ENCODE measurements around the gene IFNA13. TPM values are rescaled to one million over a fixed set of nuclear protein-coding genes. Genes with fewer than 3 reads are reported as not detected.

IFNA13 gene
- total and polyA plus RNA-seq, 9 of the 15 experiments (the other 6 are each of a cell fraction or from before 2014, with no cell fraction given), result not detected

DNA sequence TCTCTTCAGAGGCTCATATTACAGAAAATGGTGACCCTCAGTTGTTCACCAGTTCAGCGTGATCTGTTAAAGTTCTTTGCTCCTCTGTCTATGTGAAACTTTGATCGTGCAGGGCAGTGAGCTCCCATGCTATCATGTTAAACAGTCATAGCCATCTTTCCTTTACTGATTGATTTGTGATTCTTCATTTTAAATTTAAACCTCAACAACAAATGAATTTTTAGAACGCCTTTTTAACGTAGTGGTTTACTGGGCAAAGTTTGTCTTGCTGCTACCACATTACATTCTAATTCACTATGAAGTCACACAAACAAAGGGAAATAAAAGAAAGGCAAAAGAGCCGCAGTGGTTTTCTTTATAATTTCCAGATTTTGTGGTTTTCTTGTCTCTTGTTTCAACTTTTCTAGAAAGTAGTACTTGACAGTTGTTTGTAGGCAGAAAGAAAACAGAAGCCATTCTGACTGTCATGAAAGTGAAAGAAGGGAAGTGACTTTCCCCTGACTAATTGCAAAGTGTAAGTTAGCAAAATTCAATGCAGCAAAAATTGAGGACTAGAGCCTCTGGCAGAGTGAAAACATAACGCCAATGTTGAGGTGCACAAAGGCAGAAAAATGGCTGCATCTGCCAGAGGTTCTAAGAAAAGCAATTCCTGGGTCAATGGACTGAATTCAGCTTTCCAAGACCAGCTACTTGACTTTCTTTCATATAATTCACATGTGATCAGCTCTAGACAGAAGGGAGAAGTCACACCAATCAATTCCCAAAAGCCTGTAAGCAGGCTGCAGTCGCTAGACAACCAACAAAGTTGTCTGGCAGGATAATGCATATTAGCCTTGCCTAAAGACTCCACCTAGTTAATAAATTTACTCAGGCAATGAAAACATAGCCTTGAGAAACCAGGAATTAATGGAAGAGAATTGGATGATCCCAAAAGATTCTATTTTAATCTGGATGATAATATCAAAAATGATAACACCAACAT lies 10.1 kb downstream of the IFNA13 start:
- intact Hi-C loops (cut with micrococcal nuclease) (no loop called here), in situ Hi-C loops (cut with MboI) (no loop called here)
- no CpG with 5 or more reads among the region's 7 CpGs for WGBS (ENCODE audit: insufficient coverage, low coverage, missing lambda C conversion rate)
- Histone ChIP-seq H3K36me3 (ENCODE audit: control insufficient read depth, insufficient read depth, low read length) (no peaks in the 10 kb centered on the region), H3K4me3 (no peak overlapping the region), H3K4me2 (ENCODE audit: insufficient read depth, low read length) (no peak overlapping the region), H3K27ac (ENCODE audit: extremely low read depth, low read depth, low read length) (no peak overlapping the region), H4K20me1 (replicated peaks; ENCODE audit: control insufficient read depth, insufficient read depth, low read length) (no peaks in the 10 kb centered on the region), H3K9ac (ENCODE audit: insufficient read depth in 1 of 2, low read depth in 2 of 2, low read length in 2 of 2) (no peak overlapping the region), H3K79me2 (ENCODE audit: control insufficient read depth, insufficient read depth, low read length) (no peaks in the 10 kb centered on the region), H3K9me1 (ENCODE audit: control insufficient read depth, insufficient read depth, low read length) (no peaks in the 10 kb centered on the region), H2AFZ (ENCODE audit: low read depth, low read length) (no peak overlapping the region), H3K27me3 (ENCODE audit: control insufficient read depth in 2 of 2, insufficient read depth in 2 of 2, low read length in 2 of 2) (no peaks in the 10 kb centered on the region), H3K9me3 (replicated peaks; ENCODE audit: control insufficient read depth, insufficient read depth, low read depth, low read length) (no peaks in the 10 kb centered on the region), H3K4me1 (replicated peaks in 1 of 2; ENCODE audit: control insufficient read depth in 2 of 2, insufficient read depth in 2 of 2, low read length in 2 of 2) (no peaks in the 10 kb centered on the region)
- no peak for ATAC-seq
- ChIA-PET CTCF (ENCODE audit: low intra/inter-chr PET ratio) (no interaction called here), POLR2A (no interaction called here)
- TF ChIP-seq TEAD4 (IDR thresholded peaks at IDR 0.05; ENCODE audit: low read length), result no peak
- TF ChIP-seq TEAD4 (CRISPR knock-in tag; IDR thresholded peaks at IDR 0.05; ENCODE audit: borderline replicate concordance), result no peak
- no peak for TF ChIP-seq NONO (IDR thresholded peaks at IDR 0.05; ENCODE audit: low read depth in 2 of 2, low read length in 1 of 2)
- TF ChIP-seq SMAD2 (IDR thresholded peaks at IDR 0.05; ENCODE audit: low read depth, low read length), result no peak
- no peak for TF ChIP-seq ZBTB33 (CRISPR knock-in tag; IDR thresholded peaks at IDR 0.05)
- no peak for TF ChIP-seq CEBPZ (IDR thresholded peaks at IDR 0.05; ENCODE audit: borderline replicate concordance, low read depth, low read length)
- no peak for TF ChIP-seq CBX3 (IDR thresholded peaks at IDR 0.05; ENCODE audit: borderline replicate concordance in 1 of 2, low read length in 2 of 2)
- no peak for TF ChIP-seq SIX5 (IDR thresholded peaks at IDR 0.05; ENCODE audit: borderline replicate concordance in 1 of 2, insufficient read depth in 1 of 2, low read depth in 1 of 2, low read length in 2 of 2)
- no peak for TF ChIP-seq RBM25 (IDR thresholded peaks at IDR 0.05; ENCODE audit: low read depth, low read length, severe bottlenecking)
- TF ChIP-seq, protein P1, sequence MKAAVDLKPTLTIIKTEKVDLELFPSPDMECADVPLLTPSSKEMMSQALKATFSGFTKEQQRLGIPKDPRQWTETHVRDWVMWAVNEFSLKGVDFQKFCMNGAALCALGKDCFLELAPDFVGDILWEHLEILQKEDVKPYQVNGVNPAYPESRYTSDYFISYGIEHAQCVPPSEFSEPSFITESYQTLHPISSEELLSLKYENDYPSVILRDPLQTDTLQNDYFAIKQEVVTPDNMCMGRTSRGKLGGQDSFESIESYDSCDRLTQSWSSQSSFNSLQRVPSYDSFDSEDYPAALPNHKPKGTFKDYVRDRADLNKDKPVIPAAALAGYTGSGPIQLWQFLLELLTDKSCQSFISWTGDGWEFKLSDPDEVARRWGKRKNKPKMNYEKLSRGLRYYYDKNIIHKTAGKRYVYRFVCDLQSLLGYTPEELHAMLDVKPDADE (conservative IDR thresholded peaks at IDR 0.05; ENCODE audit: control insufficient read depth, low read depth, low read length), result no peak
- DNase-seq (ENCODE audit: extremely low read depth in 1 of 4, low spot score in 3 of 4), result no peak
- no TSS peak for BruUV-seq (replicated peaks)
- FAIRE-seq, result no peak

Data from K562 (cell line).